Kidney epithelial cell (primary cell): ENCODE results near the gene PTP4A2. TPM values are rescaled to one million over a fixed set of nuclear protein-coding genes. Genes with fewer than 3 reads are reported as not detected.

Experiments
- DNase-seq: peaks from one replicate; pipeline ENCODE4 v3.0.0-alpha.2; 2010; ENCODE audit warnings: low read depth
- H3K27me3 ChIP-seq: 2 replicates; pipeline ENCODE4 v1.6.0; 2011; ENCODE audit warnings: low read length; ENCODE audit not compliant: control insufficient read depth, insufficient read depth
- H3K36me3 ChIP-seq: 2 replicates; pipeline ENCODE4 v1.5.1; 2011; ENCODE audit warnings: low read length; ENCODE audit not compliant: control insufficient read depth, insufficient read depth
- H3K4me3 ChIP-seq: 2 replicates; pipeline ENCODE4 v1.5.1; 2011; ENCODE audit warnings: low read depth, mild to moderate bottlenecking, control low read depth, low read length
- total RNA-seq: library from RNA; depleted of rRNA; stranded (reverse); fragments of >200 nt; gene quantifications from 2 replicates; pipeline ENCODE4 v1.2.3, GENCODE V29; 2015
- TF ChIP-seq, protein P1 (sequence below): IDR thresholded peaks from 2 replicates; pipeline ENCODE4 v1.5.1; 2011; ENCODE audit warnings: mild to moderate bottlenecking, moderate library complexity, low read length, control low read depth, inconsistent platforms; ENCODE audit not compliant: insufficient read depth, poor library complexity, severe bottlenecking

PTP4A2 gene
- total RNA-seq, 1 donor from 2014 or later, result 346 TPM

DNA sequence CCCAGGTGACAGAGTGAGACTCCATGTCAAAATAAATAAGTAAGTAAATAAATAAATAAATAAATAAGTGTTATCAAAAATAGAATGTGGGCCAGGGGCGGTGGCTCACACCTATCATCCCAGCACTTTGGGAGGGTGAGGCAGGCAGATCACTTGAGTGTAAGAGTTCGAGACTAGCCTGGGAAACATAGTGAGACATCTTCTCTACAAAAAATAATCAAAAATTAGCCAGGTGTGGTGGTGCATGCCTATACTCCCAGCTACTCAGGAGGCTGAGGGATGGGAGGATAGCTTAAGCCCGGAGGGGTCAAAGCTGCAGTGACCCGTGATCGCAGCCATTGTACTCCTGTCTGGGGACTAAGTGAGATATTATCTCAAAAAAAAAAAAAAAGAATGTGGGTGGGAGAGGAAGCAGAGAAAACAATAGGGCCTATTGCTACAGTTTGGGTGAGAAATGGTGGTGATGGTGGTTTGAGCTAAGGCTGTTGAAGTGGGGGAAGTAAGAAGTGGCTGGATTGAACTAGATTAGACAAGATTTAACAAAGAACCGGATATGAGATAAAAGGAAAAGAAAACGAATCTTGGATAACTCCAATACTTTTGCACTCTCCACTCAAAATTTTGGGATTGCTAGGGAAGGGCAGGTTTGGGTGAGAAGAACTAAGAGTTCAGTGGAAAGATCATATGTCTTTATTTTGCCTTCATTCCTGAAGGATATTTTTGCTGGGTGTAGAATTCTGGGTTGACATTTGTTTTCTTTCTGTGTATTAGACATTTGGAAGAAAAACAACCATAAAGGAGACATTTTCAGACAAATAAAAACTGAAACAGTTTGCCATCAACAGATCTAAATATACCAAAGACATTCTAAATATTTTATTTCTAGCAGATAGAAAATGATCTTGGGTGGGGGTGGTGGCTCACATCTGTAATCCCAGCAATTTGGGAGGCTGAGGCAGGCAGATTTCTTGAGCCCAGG is 65.2 kb downstream of the PTP4A2 start:
- Histone ChIP-seq H3K27me3 (no peaks in the 10 kb centered on the region), H3K4me3 (no peak overlapping the region), H3K36me3 (no peaks in the 10 kb centered on the region)
- TF ChIP-seq, protein P1, sequence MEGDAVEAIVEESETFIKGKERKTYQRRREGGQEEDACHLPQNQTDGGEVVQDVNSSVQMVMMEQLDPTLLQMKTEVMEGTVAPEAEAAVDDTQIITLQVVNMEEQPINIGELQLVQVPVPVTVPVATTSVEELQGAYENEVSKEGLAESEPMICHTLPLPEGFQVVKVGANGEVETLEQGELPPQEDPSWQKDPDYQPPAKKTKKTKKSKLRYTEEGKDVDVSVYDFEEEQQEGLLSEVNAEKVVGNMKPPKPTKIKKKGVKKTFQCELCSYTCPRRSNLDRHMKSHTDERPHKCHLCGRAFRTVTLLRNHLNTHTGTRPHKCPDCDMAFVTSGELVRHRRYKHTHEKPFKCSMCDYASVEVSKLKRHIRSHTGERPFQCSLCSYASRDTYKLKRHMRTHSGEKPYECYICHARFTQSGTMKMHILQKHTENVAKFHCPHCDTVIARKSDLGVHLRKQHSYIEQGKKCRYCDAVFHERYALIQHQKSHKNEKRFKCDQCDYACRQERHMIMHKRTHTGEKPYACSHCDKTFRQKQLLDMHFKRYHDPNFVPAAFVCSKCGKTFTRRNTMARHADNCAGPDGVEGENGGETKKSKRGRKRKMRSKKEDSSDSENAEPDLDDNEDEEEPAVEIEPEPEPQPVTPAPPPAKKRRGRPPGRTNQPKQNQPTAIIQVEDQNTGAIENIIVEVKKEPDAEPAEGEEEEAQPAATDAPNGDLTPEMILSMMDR, result no peak
- DNase-seq, result no peak

DNA sequence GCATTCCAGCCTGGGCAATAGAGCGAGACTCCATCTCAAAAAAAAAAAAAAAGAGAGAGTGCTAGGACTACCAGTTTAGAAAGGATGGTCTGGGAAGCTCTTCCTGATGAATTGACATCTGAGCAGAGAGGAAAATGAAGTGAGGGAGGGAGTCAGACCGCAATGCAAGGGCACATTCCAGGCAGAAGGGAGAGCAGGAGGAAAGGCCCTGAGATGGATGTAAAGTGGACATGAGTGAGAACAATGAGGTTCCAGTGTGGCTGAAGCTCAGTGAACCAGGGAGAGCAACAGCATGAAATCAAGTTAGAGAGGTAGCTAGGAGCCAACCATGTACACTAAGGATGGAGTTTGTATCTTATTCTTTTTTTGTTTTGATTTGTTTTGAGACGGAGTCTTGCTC is 66.5 kb downstream of the PTP4A2 start:
- TF ChIP-seq, protein P1, result no peak
- H3K27me3 ChIP-seq, result no peaks in the 10 kb centered on the region
- H3K36me3 ChIP-seq, result no peaks in the 10 kb centered on the region
- DNase-seq, result peak; percentile 52
- H3K4me3 ChIP-seq, result no peak overlapping the region

DNA sequence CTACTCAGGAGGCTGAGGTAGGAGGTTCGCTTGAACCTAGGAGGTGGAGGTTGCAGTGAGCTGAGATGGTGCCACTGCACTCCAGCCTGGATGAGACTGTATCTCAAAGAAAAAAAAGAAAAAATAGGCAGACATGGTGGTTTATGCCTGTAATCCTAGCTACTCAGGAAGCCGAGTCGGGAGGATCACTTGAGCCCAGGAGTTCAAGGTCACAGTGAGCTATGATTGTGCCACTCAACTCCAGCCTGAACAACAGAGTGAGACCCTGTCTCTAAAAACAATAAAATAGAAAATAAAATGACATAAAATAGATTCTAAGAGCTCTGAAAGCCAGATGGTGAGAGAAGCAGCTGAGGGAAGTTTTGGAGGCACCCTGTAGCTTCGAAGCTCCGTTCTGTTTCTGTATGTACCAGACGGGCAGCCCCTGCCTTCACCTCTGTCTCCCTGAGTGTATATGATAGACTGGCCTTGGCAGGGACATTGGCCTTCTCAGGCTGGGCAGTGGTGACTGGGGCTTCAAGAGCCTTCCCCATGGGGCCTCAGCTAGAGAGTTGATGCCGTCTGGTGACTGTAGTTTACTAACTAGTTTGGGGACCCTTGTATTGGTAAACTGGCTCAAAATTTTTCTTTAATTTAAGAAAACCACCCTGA is 68.0 kb downstream of the PTP4A2 start:
- Histone ChIP-seq H3K27me3 (no peaks in the 10 kb centered on the region), H3K36me3 (no peaks in the 10 kb centered on the region), H3K4me3 (no peak overlapping the region)
- DNase-seq, result no peak
- TF ChIP-seq, protein P1, result no peak

DNA sequence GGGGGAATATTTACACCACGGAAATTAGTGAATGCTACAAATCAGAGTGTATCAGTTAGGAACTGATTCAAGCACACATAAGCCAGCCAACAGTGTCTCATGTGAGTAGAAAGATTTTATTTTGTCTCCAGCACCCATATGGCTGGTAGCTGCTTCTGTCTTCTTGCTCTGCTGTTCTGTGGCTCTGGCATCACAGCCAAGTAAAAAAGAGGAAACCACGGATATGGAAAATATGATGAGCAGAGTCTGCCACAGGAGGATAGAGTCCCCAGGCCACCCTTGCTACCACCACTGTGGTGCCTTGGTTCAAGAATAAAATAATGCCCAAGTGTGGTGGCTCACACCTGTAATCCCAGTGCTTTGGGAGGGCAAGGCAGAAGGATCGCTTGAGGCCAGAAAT is 68.7 kb downstream of the PTP4A2 start:
- TF ChIP-seq, protein P1, result no peak
- no peak for DNase-seq
- Histone ChIP-seq H3K4me3 (no peak overlapping the region), H3K27me3 (no peaks in the 10 kb centered on the region), H3K36me3 (no peaks in the 10 kb centered on the region)

DNA sequence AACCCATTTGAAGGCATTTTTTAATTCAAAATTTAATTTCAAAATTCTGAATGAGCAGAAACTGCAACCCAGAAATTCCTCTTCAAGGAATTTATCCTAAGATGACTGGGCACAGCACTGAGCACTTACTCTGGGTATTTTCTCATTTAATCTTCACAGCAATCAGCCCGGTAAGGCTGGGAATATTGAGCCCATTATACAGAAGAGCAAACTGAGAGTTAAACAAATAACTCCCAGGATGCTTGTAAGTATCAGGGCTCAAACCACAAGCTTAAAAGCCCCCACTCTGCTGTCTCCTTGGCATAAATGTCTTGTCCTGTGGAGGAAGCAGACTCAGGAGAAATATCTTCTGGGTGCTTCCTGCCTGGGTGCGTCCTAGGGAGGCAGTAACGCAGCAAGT is 69.3 kb downstream of the PTP4A2 start:
- Histone ChIP-seq H3K4me3 (no peak overlapping the region), H3K27me3 (no peaks in the 10 kb centered on the region), H3K36me3 (no peaks in the 10 kb centered on the region)
- DNase-seq, result no peak
- TF ChIP-seq, protein P1, result no peak
